ENCODE data around the gene USP54. TPM values are rescaled to one million over a fixed set of nuclear protein-coding genes. Genes with fewer than 3 reads are reported as not detected.

The USP54 gene
- total RNA-seq, 2 donors from 2014 or later: 53.0 to 79.6 TPM

DNA sequence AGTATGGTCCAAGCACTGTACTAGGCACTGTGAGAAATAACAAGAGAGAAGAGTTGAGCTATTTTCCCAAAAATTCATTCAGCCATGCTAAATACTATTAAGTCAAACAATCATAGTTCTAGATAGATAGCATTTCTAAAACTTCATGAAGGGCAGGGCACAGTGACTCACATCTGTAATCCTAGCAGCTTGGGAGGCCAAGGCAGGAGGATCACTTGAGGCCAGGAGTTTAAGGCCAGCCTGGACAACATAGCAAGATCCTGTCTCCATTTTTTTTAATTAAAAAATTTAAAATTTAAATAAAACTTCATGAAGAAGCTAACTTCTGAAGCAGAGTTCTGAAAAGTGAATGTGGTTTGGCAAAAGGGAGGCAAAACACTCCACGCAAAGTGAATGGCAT lies 29.9 kb downstream of the USP54 start:
- H3K27me3 ChIP-seq (replicated peaks; ENCODE audit: insufficient read depth): no peaks in the 10 kb centered on the region
- no peaks in the 10 kb centered on the region for H3K36me3 ChIP-seq
- no peaks in the 10 kb centered on the region for H3K4me1 ChIP-seq (replicated peaks)
- H3K9me3 ChIP-seq: no peaks in the 10 kb centered on the region
- no peak overlapping the region for H3K27ac ChIP-seq
- intact Hi-C loops (cut with DNase I): no loop called here
- DNase-seq (ENCODE audit: low spot score): no peak
- 91% methylated on average over 1 of the region's 1 CpG for WGBS
- no peak overlapping the region for H3K4me3 ChIP-seq
- TF ChIP-seq, protein P1, sequence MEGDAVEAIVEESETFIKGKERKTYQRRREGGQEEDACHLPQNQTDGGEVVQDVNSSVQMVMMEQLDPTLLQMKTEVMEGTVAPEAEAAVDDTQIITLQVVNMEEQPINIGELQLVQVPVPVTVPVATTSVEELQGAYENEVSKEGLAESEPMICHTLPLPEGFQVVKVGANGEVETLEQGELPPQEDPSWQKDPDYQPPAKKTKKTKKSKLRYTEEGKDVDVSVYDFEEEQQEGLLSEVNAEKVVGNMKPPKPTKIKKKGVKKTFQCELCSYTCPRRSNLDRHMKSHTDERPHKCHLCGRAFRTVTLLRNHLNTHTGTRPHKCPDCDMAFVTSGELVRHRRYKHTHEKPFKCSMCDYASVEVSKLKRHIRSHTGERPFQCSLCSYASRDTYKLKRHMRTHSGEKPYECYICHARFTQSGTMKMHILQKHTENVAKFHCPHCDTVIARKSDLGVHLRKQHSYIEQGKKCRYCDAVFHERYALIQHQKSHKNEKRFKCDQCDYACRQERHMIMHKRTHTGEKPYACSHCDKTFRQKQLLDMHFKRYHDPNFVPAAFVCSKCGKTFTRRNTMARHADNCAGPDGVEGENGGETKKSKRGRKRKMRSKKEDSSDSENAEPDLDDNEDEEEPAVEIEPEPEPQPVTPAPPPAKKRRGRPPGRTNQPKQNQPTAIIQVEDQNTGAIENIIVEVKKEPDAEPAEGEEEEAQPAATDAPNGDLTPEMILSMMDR (IDR thresholded peaks at IDR 0.05): no peak
- no peak for TF ChIP-seq POLR2AphosphoS5 (IDR thresholded peaks at IDR 0.05)
- TF ChIP-seq POLR2A (IDR thresholded peaks at IDR 0.05): no peak

DNA sequence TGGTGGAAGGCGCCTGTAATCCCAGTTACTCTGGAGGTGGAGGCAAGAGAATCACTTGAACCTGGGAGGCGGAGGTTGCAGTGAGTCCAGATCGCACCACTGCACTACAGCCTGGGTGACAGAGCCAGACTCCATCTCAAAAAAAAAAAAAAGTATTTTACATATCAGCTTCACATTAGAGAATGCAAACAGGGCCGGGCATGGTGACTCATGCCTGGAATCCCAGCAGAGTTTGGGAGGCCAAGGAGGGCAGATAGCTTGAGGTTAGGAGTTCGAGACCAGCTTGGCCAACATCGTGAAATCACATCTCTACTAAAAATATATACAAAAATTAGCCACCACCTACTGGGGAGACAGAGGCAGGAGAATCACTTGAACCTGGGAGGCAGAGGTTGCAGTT lies 31.6 kb downstream of the USP54 start:
- no peak overlapping the region for H3K27ac ChIP-seq
- H3K27me3 ChIP-seq (replicated peaks; ENCODE audit: insufficient read depth): no peaks in the 10 kb centered on the region
- H3K9me3 ChIP-seq: no peaks in the 10 kb centered on the region
- H3K4me1 ChIP-seq (replicated peaks): no peaks in the 10 kb centered on the region
- WGBS: 94% methylated on average over 6 of the region's 6 CpGs
- H3K4me3 ChIP-seq: no peak overlapping the region
- DNase-seq (ENCODE audit: low spot score): no peak
- intact Hi-C loops (cut with DNase I): no loop called here
- no peak for TF ChIP-seq POLR2AphosphoS5 (IDR thresholded peaks at IDR 0.05)
- no peak for TF ChIP-seq POLR2A (IDR thresholded peaks at IDR 0.05)
- TF ChIP-seq, protein P1 (IDR thresholded peaks at IDR 0.05): no peak
- H3K36me3 ChIP-seq: no peaks in the 10 kb centered on the region

DNA sequence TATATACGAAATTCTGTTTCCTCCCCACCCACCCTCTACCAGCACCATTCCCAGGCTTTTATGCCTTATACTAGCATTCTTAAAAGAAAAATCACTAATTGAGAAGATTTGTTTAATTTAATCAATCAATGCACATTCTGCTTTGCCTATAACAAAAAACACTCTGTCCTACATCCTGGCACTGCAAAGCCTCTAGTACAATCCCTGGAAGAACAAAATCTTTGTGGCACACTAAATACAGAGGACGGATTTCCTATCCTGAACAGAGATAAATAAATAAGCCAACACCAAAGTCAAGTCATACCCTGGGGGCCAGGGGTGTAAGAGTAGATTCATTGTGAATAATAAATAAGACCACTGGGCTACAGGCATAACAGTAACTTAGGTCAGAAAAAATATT lies 34.3 kb downstream of the USP54 start:
- no peak overlapping the region for H3K27ac ChIP-seq
- no peak for DNase-seq (ENCODE audit: low spot score)
- intact Hi-C loops (cut with DNase I): no loop called here
- 92% methylated on average over 2 of the region's 2 CpGs for WGBS
- no peak for TF ChIP-seq POLR2A (IDR thresholded peaks at IDR 0.05)
- TF ChIP-seq, protein P1 (IDR thresholded peaks at IDR 0.05): no peak
- H3K27me3 ChIP-seq (replicated peaks; ENCODE audit: insufficient read depth): no peaks in the 10 kb centered on the region
- H3K4me3 ChIP-seq: no peak overlapping the region
- no peaks in the 10 kb centered on the region for H3K9me3 ChIP-seq
- no peaks in the 10 kb centered on the region for H3K36me3 ChIP-seq
- peaks cover 11% of the 10 kb centered on the region for H3K4me1 ChIP-seq (replicated peaks)

DNA sequence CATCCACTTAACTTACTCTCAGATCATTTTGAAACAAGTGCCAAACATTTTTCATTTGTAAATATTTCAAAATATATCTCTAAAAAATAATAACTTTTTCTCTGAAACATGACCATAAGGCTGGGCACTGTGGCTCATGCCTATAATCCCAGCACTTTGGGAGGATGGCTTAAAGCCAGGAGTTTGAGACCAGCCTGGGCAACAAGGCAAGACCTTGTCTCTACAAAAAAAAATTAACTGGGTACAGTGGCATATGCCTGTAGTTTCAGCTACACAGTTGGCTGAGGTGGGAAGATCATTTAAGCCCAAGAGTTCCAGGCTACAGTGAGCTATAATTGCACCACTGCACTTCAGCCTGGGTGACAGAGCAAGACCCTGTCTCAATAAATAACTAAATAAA lies 36.4 kb downstream of the USP54 start:
- Histone ChIP-seq H3K4me1 (replicated peaks) (peaks cover 11% of the 10 kb centered on the region), H3K27ac (no peak overlapping the region)

DNA sequence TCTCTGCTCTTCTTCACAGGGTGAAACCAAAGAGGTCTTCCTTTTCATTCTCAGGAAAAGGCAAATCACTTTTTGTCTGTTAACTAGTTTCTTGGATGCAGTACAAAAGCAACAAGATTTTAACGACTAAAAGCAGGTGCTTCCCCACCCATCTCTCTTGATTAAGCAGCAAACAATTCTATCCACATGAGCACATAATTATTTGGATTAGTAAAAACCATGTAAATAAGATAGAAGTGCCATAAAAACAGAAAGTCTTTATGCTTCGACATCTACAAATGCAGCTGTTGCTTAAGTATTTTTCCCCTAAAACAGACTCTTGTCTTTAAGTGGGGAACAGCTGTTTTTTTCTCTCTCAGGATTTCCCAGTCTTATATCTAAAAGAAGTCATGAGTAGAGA lies 37.4 kb downstream of the USP54 start:
- 10% methylated on average over 2 of the region's 2 CpGs for WGBS
- TF ChIP-seq POLR2AphosphoS5 (IDR thresholded peaks at IDR 0.05): no peak
- TF ChIP-seq, protein P1 (IDR thresholded peaks at IDR 0.05): no peak
- TF ChIP-seq POLR2A (IDR thresholded peaks at IDR 0.05): no peak
- no peaks in the 10 kb centered on the region for H3K36me3 ChIP-seq
- DNase-seq (ENCODE audit: low spot score): no peak
- peaks cover 11% of the 10 kb centered on the region for H3K4me1 ChIP-seq (replicated peaks)
- H3K27me3 ChIP-seq (replicated peaks; ENCODE audit: insufficient read depth): no peaks in the 10 kb centered on the region
- peak overlapping the region; percentile 33 to 64 for H3K27ac ChIP-seq
- H3K4me3 ChIP-seq: no peak overlapping the region
- no peaks in the 10 kb centered on the region for H3K9me3 ChIP-seq
- intact Hi-C loops (cut with DNase I): loop anchor here (5.0 kb wide), 2 partner anchors 34 to 74 kb away; no protein-coding TSS in a partner anchor

More for the DNA sequence above, 36.4 kb downstream of the USP54 start:
- intact Hi-C loops (cut with DNase I): loop anchor here (5.0 kb wide), 2 partner anchors 33 to 73 kb away; no protein-coding TSS in a partner anchor
- no peaks in the 10 kb centered on the region for H3K27me3 ChIP-seq (replicated peaks; ENCODE audit: insufficient read depth)
- no peak for DNase-seq (ENCODE audit: low spot score)
- no peak overlapping the region for H3K4me3 ChIP-seq
- no peaks in the 10 kb centered on the region for H3K36me3 ChIP-seq
- no peak for TF ChIP-seq POLR2AphosphoS5 (IDR thresholded peaks at IDR 0.05)
- no peak for TF ChIP-seq POLR2A (IDR thresholded peaks at IDR 0.05)
- TF ChIP-seq, protein P1 (IDR thresholded peaks at IDR 0.05): no peak
- no peaks in the 10 kb centered on the region for H3K9me3 ChIP-seq

Measured in prostate gland (tissue), 2 donors.